ENCODE data around the gene HOXC11.

Gene HOXC11

DNA sequence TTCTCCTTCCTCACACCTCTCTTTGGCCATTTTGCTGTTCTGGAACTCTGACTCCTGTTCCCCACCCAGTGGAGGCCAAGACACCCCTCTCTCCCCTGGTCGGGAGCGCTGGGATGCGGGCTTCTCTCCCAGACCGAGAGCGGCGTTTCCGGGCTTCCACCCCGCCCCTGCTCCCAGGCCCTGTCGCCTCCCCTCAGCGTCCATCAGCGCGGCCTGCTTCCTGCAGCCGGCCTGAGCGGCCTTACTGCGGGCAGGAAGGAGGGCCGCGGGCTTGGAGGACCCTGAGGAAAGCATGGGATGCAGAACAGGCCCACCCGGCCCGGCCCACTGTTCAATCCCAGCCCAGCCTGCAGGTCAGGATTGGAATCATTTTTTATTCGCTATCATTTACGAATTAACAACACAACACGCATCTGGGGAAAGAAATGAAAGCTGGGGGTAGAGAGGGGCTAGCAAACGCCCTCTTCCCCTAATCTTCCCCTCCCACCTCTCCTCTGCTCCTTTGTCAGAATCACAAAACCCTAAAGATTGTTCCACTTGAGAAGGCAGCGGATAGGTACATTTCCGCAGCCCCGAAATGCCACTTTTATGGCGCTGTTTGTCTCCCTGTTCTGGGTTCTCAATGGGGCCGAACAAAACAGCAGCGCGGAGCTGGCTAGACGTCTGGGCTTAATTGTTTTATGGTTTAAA lies 32.1 kb downstream of the HOXC11 start:
- Histone ChIP-seq H3K9me3 (ENCODE audit: control insufficient read depth, insufficient read depth, low read length) (no peaks in the 10 kb centered on the region), H3K27ac (ENCODE audit: low read depth, low read length) (no peak overlapping the region), H3K4me3 (ENCODE audit: low read depth, low read length) (no peak overlapping the region), H3K27me3 (ENCODE audit: control insufficient read depth, insufficient read depth, low read length) (peaks cover 100% of the 10 kb centered on the region), H3K9ac (ENCODE audit: low read depth, low read length) (no peak overlapping the region), H3K4me1 (ENCODE audit: control insufficient read depth, insufficient read depth, low read length) (0 out of 2 replicates have a peak, but pooled peaks cover 3% of the 10 kb centered on the region), H3K36me3 (ENCODE audit: control insufficient read depth, insufficient read depth, low read length) (no peaks in the 10 kb centered on the region)

DNA sequence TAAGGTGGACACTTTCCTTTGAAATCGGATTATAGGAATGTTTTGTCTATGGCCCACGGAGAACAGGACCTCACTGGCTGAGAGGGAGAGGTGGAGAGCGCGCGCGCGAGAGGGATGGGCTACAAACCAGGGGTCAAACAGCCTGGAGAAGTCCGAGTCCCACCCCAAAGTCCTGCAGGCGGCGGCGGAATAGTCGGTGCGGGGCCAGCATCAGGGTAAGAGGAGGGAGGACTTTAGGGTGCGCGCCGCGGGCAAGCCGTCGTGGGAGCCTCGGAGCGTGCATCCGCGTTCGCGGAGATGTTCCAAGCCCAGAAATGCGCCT lies 32.6 kb downstream of the HOXC11 start:
- no peak overlapping the region for H3K27ac ChIP-seq (ENCODE audit: low read depth, low read length)
- 0 out of 2 replicates have a peak, but pooled peaks cover 2% of the 10 kb centered on the region for H3K4me1 ChIP-seq (ENCODE audit: control insufficient read depth, insufficient read depth, low read length)
- no peak overlapping the region for H3K9ac ChIP-seq (ENCODE audit: low read depth, low read length)
- no peaks in the 10 kb centered on the region for H3K9me3 ChIP-seq (ENCODE audit: control insufficient read depth, insufficient read depth, low read length)
- H3K27me3 ChIP-seq (ENCODE audit: control insufficient read depth, insufficient read depth, low read length): peaks cover 100% of the 10 kb centered on the region
- H3K4me3 ChIP-seq (ENCODE audit: low read depth, low read length): no peak overlapping the region
- no peaks in the 10 kb centered on the region for H3K36me3 ChIP-seq (ENCODE audit: control insufficient read depth, insufficient read depth, low read length)

DNA sequence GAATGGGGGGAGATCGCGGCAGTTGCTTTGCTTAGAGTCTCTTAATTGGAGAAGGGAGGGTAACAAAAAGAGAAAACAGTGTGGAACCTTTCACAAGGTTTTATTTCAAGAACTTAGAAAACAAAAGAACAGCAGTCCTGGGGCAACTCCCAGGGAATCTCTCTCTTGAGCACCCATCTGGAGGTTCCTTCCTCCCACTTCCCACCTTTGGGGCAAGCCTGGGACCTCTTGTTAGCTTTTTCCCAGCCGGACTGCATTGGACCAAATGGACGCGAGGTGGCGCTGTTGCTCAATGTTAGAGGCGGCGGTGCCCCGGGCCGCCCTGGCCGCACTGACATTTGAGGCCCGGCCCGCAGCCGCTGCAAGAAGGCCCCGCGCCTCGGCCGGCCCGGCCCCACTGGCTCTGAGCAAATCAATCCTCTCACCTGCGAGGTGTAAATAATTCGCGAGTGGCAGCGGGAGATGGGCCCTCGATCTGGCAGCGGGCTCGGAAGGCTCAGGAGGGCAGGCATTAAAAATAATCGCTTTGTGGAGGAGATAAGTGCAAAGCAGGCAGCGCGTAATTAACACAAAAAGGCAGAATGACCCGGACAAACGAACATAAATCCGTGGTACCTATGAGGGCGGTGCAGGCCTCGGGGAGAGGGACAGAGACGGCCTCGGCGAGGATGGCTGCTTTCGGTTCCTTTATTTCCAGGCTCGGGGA lies 33.1 kb downstream of the HOXC11 start:
- H3K4me1 ChIP-seq (ENCODE audit: control insufficient read depth, insufficient read depth, low read length): peaks cover 5% of the 10 kb centered on the region; the same call in 1 of the 2 replicates
- H3K9ac ChIP-seq (ENCODE audit: low read depth, low read length): no peak overlapping the region
- no peak overlapping the region for H3K4me3 ChIP-seq (ENCODE audit: low read depth, low read length)
- H3K27me3 ChIP-seq (ENCODE audit: control insufficient read depth, insufficient read depth, low read length): peaks cover 100% of the 10 kb centered on the region
- no peaks in the 10 kb centered on the region for H3K9me3 ChIP-seq (ENCODE audit: control insufficient read depth, insufficient read depth, low read length)
- no peak overlapping the region for H3K27ac ChIP-seq (ENCODE audit: low read depth, low read length)
- no peaks in the 10 kb centered on the region for H3K36me3 ChIP-seq (ENCODE audit: control insufficient read depth, insufficient read depth, low read length)

DNA sequence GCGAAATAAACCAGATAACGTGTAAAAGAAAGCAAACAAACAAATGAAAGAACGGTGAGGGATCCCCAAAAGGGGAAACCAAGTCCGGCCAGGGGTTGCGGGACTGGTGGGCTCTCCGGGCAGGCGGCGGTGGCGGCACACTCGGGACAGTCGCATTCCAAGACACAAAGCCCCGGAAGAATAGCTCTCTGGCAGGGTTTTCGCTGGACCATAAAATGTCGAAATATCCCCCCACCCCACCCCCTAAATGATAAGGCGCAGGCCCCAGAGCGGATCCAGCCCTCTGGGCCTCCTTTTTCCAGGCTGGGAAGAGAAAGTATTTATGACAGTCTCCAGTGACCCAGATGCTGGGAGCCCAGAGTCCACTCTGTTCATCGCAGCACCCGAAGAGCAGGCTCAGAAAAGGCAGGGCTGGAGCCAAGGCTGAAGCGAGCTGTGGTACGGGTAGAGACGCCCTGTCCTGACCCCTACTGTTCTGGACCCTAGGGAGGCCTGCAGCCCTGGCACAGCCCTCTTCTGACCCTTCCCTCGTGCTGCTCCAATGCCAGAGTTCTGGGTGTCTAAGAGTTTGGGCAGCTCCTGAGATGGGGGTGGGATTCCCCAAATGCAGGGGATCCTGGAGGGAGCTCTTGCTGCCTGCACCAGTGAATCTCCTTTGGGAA lies 33.8 kb downstream of the HOXC11 start:
- no peaks in the 10 kb centered on the region for H3K36me3 ChIP-seq (ENCODE audit: control insufficient read depth, insufficient read depth, low read length)
- no peak overlapping the region for H3K4me3 ChIP-seq (ENCODE audit: low read depth, low read length)
- H3K4me1 ChIP-seq (ENCODE audit: control insufficient read depth, insufficient read depth, low read length): peaks cover 12% of the 10 kb centered on the region
- H3K9me3 ChIP-seq (ENCODE audit: control insufficient read depth, insufficient read depth, low read length): no peaks in the 10 kb centered on the region
- no peak overlapping the region for H3K9ac ChIP-seq (ENCODE audit: low read depth, low read length)
- peaks cover 100% of the 10 kb centered on the region for H3K27me3 ChIP-seq (ENCODE audit: control insufficient read depth, insufficient read depth, low read length)
- H3K27ac ChIP-seq (ENCODE audit: low read depth, low read length): no peak overlapping the region

DNA sequence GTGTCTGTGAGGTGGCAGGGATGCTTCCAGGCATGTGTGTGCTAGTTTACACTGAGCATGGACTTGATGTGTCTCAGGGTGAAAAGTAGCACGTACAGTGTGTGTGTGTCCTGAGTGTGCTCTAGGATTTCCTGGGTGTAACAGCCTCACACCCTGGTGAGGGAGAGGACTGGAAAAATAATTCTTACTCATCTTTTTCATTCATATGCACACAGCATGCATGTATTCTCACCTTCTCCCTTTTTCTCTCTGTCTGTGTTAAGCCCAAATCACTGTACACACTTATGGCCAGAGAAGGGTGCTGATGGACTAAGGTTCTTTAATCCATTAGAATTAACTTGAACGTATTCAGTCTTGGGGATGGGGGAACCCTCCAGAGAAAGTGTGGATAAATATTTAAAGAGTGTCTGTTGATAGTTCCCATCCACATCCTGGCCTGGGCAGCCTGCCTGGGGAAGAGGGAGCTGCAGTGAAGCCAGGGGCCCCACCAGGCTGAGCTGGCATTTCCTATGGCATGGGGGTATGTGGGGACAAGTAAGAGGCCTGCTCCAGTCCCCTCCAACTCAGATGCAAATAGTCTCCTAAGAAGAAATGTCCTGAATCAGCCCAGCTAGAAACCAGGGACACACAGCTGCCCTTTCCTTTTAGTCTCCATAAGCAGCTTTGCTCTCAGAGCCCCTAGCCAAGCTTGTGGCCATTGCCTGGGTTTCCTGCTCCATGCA lies 34.8 kb downstream of the HOXC11 start:
- Histone ChIP-seq H3K4me1 (ENCODE audit: control insufficient read depth, insufficient read depth, low read length) (peaks cover 12% of the 10 kb centered on the region), H3K9me3 (ENCODE audit: control insufficient read depth, insufficient read depth, low read length) (no peaks in the 10 kb centered on the region), H3K36me3 (ENCODE audit: control insufficient read depth, insufficient read depth, low read length) (no peaks in the 10 kb centered on the region), H3K4me3 (ENCODE audit: low read depth, low read length) (no peak overlapping the region), H3K9ac (ENCODE audit: low read depth, low read length) (no peak overlapping the region), H3K27ac (ENCODE audit: low read depth, low read length) (no peak overlapping the region), H3K27me3 (ENCODE audit: control insufficient read depth, insufficient read depth, low read length) (peaks cover 100% of the 10 kb centered on the region)

DNA sequence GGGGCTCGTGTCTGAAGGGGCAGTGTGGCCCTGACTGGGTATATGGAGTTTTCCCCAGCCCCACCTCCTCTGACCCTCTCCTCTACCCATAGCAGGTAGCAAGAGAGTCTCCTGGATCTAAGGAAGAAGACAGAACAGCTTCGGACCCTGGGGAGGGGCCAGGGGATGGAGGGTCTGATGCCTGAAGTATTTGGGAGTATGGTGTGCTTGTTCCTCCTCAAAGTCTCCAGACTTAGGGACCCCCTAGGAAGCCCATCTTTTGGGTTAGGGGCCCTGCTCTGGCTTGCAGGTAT lies 35.3 kb downstream of the HOXC11 start:
- Histone ChIP-seq H3K9ac (ENCODE audit: low read depth, low read length) (no peak overlapping the region), H3K27ac (ENCODE audit: low read depth, low read length) (no peak overlapping the region), H3K4me3 (ENCODE audit: low read depth, low read length) (no peak overlapping the region), H3K36me3 (ENCODE audit: control insufficient read depth, insufficient read depth, low read length) (no peaks in the 10 kb centered on the region), H3K4me1 (ENCODE audit: control insufficient read depth, insufficient read depth, low read length) (peaks cover 12% of the 10 kb centered on the region), H3K27me3 (ENCODE audit: control insufficient read depth, insufficient read depth, low read length) (peaks cover 100% of the 10 kb centered on the region), H3K9me3 (ENCODE audit: control insufficient read depth, insufficient read depth, low read length) (no peaks in the 10 kb centered on the region)

DNA sequence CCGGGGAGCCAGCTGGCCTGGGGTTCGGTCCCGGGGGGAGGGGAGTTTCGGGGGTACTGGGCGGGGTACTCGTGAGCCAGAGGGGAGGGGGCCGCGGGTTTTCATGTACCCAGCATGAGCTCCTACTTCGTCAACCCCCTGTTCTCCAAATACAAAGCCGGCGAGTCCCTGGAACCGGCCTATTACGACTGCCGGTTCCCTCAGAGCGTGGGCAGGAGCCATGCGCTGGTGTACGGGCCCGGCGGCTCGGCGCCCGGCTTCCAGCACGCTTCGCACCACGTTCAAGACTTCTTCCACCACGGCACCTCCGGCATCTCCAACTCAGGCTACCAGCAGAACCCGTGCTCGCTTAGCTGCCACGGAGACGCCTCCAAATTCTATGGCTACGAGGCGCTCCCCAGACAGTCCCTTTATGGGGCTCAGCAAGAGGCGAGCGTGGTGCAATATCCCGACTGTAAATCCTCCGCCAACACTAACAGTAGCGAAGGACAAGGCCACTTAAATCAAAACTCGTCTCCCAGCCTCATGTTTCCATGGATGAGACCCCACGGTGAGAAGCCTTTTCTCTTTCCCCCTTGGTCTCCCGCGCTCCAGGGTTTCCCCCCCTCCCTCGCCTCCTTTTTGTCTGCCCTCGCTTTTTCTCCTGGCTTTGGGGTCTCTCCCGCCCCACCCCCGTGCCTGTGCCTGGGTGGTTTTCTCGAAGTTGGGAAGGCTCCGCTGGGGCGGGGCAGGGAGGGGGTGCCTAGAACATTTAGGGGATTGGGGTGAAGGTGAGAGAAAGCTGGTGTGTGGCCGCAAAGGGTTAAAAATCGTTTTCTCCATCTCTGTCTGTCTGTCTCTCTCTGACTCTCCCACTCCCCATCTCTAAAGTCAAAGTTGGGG lies 36.5 kb downstream of the HOXC11 start:
- Histone ChIP-seq H3K4me1 (ENCODE audit: control insufficient read depth, insufficient read depth, low read length) (peaks cover 17% of the 10 kb centered on the region), H3K9ac (ENCODE audit: low read depth, low read length) (no peak overlapping the region), H3K4me3 (ENCODE audit: low read depth, low read length) (no peak overlapping the region), H3K27ac (ENCODE audit: low read depth, low read length) (no peak overlapping the region), H3K36me3 (ENCODE audit: control insufficient read depth, insufficient read depth, low read length) (no peaks in the 10 kb centered on the region), H3K9me3 (ENCODE audit: control insufficient read depth, insufficient read depth, low read length) (no peaks in the 10 kb centered on the region), H3K27me3 (ENCODE audit: control insufficient read depth, insufficient read depth, low read length) (peaks cover 100% of the 10 kb centered on the region)

DNA sequence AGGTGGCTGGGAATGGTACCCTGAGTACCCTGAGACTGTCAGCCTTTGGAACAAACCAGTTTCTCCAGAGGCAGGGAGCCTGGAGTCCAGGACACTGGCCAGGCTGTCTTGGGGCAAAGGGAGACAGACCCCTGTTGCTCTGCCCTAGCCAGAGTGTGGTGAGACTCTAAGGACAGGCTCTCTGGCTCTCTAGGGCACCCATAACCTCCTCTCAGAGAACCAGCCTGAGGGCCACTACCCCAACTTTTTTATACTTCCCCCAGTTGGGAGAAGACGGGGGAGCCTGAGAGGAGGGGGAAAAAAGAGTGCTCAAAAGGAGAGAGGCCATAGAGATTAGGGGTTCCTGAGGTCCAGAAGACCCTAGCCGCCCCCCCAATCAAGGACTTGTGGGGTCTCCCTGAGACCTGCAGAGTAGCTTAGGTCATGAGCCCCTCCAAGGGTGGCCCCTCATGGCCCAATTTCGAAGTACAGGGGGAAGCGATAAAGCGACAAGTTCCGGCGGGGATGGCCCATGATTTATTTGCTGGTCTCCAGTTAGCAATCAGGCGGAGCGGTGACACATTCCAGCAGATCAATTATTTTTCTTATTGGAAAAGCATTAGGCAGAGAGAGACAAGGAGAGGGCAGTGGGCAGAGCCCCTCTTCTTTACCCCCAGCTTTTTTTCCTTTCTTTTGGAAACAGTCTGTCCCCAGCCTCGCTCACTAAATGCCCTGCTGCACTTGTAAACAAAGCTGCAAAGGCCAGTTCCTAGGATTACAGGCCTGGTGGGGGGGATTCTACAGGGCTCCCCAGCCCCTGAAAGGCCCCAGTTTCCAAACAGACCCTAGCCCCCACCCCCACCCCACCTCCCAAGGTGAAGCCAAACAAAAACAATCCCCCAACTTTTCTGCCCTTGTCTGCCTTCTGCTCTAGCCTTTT lies 37.4 kb downstream of the HOXC11 start:
- H3K4me3 ChIP-seq (ENCODE audit: low read depth, low read length): no peak overlapping the region

DNA sequence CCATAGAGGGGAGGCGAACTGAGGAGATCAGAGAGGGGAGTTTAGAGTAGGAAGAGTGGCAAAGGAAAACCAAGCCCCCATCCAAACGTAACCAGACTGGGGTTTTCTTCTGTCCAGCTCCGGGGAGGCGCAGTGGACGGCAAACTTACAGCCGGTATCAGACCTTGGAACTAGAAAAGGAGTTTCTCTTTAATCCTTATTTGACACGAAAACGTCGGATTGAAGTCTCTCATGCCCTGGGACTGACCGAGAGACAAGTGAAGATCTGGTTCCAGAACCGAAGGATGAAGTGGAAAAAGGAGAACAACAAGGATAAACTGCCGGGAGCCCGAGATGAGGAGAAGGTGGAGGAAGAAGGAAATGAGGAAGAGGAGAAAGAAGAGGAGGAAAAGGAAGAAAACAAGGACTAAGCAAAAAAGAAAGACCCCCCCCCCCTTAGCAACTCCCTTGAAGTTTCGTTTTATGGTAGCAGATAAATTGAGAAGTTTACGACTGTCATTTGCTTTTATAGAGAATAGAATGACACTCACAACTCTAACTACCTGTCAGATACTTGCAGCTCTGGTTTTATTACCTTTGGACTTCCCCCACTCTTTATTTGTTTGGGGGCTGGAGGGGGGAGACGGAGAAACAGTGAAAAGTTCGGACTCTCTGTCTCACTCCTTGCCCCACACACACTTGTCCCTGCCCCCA lies 38.2 kb downstream of the HOXC11 start:
- H3K9me3 ChIP-seq (ENCODE audit: control insufficient read depth, insufficient read depth, low read length): no peaks in the 10 kb centered on the region
- H3K36me3 ChIP-seq (ENCODE audit: control insufficient read depth, insufficient read depth, low read length): no peaks in the 10 kb centered on the region
- no peak overlapping the region for H3K27ac ChIP-seq (ENCODE audit: low read depth, low read length)
- peaks cover 17% of the 10 kb centered on the region for H3K4me1 ChIP-seq (ENCODE audit: control insufficient read depth, insufficient read depth, low read length)
- H3K27me3 ChIP-seq (ENCODE audit: control insufficient read depth, insufficient read depth, low read length): peaks cover 100% of the 10 kb centered on the region
- no peak overlapping the region for H3K4me3 ChIP-seq (ENCODE audit: low read depth, low read length)
- H3K9ac ChIP-seq (ENCODE audit: low read depth, low read length): no peak overlapping the region

More for the DNA sequence above, 37.4 kb downstream of the HOXC11 start:
- Histone ChIP-seq H3K9me3 (ENCODE audit: control insufficient read depth, insufficient read depth, low read length) (no peaks in the 10 kb centered on the region), H3K36me3 (ENCODE audit: control insufficient read depth, insufficient read depth, low read length) (no peaks in the 10 kb centered on the region), H3K4me1 (ENCODE audit: control insufficient read depth, insufficient read depth, low read length) (peaks cover 17% of the 10 kb centered on the region), H3K27me3 (ENCODE audit: control insufficient read depth, insufficient read depth, low read length) (peaks cover 100% of the 10 kb centered on the region), H3K27ac (ENCODE audit: low read depth, low read length) (no peak overlapping the region), H3K9ac (ENCODE audit: low read depth, low read length) (no peak overlapping the region)
